GM23248 (cell line): Measurements from ENCODE around the gene SLC35D2.
"Not testable (repeated sequence)": the region's sequence is repeated elsewhere in the genome, so short reads cannot be mapped to it uniquely, and the experiment has no call there.

Experiments used
- EZH2 ChIP-seq: fragments of 200-600 bp; sonication (generic); IDR thresholded peaks from 2 replicates; pipeline ENCODE4 v1.6.1; 2018; ENCODE audit warnings: antibody characterized with exemption, mild to moderate bottlenecking; ENCODE audit not compliant: insufficient read depth, poor library complexity, severe bottlenecking
- EZH2phosphoT487 ChIP-seq: fragments of 200-600 bp; sonication (generic); IDR thresholded peaks from 2 replicates; pipeline ENCODE4 v1.6.1; 2018; ENCODE audit warnings: antibody characterized with exemption, moderate library complexity, mild to moderate bottlenecking, low read depth; ENCODE audit not compliant: insufficient read depth

DNA sequence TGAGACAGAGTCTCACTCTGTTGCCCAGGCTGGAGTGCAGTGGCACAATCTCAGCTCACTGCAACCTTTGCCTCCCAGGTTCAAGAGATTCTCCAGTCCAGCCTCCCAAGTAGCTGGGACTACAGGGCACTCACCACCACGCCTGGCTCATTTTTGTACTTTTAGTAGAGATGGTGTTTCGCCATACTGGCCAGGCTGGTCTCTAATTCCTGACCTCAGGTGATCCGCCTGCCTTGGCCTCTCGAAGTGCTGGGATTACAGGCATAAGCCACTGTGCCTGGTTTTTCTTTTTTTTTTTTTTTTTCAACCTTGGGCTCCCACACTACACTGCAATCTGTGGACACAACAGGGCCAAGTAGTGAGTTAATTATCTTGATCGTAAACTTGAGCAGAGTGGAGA, 60.8 kb downstream of the SLC35D2 start:
- TF ChIP-seq EZH2, EZH2phosphoT487: not testable (repeated sequence)
